ENCODE data around the gene ABLIM1. TPM values are rescaled to one million over a fixed set of nuclear protein-coding genes. Genes with fewer than 3 reads are reported as not detected.

ABLIM1 gene
- polyA plus RNA-seq, 3 donors = 0.33 to 0.91 (median 0.57) TPM

DNA sequence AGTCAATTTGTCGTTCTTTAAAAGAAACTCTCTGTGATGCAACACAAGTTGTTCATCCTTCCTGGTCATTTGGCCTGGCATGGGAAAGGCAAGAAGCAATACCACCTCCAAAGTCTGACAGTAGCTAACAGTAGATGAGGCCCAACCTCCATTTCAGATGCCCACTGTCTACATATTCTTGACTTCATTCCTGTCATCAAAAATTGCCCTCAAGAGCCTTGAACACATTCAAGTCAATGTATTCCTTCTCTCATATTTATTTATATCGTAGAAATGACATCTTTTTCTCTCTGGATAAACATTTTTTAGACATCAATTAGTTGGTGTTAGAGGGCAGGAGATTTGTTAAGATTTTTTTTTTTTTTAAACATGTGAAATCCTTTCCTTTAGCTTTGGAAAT lies 33.7 kb downstream of the ABLIM1 start:
- Mint-ChIP-seq H3K4me1 (no peaks in the 10 kb centered on the region), H3K27me3 (ENCODE audit: low read depth in 3 of 3) (peaks cover 0 to 4% (median 3%) of the 10 kb centered on the region in 3 donors), H3K4me3 (no peak overlapping the region), H3K9me3 (peaks cover 0 to 2% (median 0%) of the 10 kb centered on the region in 7 donors), H3K27ac (no peak overlapping the region), H3K36me3 (no peaks in the 10 kb centered on the region)
- H4K20me1 ChIP-seq (ENCODE audit: insufficient read depth, low read length) = no peaks in the 10 kb centered on the region
- TF ChIP-seq, protein P1, sequence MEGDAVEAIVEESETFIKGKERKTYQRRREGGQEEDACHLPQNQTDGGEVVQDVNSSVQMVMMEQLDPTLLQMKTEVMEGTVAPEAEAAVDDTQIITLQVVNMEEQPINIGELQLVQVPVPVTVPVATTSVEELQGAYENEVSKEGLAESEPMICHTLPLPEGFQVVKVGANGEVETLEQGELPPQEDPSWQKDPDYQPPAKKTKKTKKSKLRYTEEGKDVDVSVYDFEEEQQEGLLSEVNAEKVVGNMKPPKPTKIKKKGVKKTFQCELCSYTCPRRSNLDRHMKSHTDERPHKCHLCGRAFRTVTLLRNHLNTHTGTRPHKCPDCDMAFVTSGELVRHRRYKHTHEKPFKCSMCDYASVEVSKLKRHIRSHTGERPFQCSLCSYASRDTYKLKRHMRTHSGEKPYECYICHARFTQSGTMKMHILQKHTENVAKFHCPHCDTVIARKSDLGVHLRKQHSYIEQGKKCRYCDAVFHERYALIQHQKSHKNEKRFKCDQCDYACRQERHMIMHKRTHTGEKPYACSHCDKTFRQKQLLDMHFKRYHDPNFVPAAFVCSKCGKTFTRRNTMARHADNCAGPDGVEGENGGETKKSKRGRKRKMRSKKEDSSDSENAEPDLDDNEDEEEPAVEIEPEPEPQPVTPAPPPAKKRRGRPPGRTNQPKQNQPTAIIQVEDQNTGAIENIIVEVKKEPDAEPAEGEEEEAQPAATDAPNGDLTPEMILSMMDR (IDR thresholded peaks at IDR 0.05) = no peak
- no peaks in the 10 kb centered on the region for H3K36me3 ChIP-seq (replicated peaks in 1 of 2; ENCODE audit: control insufficient read depth in 1 of 2, insufficient read depth in 2 of 2, low read length in 2 of 2)
- peaks cover 0 to 1% of the 10 kb centered on the region in 2 donors for H3K27me3 ChIP-seq (ENCODE audit: control insufficient read depth in 2 of 2, insufficient read depth in 2 of 2, low read length in 2 of 2)
- H3K79me2 ChIP-seq (ENCODE audit: insufficient read depth, low read length) = no peaks in the 10 kb centered on the region
- H3K4me2 ChIP-seq (replicated peaks; ENCODE audit: extremely low read depth, low read length, poor library complexity, severe bottlenecking) = no peak overlapping the region
- intact Hi-C loops (cut with micrococcal nuclease) = no loop called here
- no peak for DNase-seq
- H3K27ac ChIP-seq (ENCODE audit: low read depth in 1 of 2, low read length in 2 of 2) = no peak overlapping the region
- WGBS (ENCODE audit: insufficient coverage) = no CpG with 5 or more reads among the region's 2 CpGs
- no peak overlapping the region for H2AFZ ChIP-seq (ENCODE audit: insufficient read depth, low read depth, low read length, poor library complexity, severe bottlenecking)
- no peaks in the 10 kb centered on the region for H3K4me1 ChIP-seq (ENCODE audit: control insufficient read depth in 1 of 2, insufficient read depth in 2 of 2, low read length in 2 of 2)
- H3K9me3 ChIP-seq (replicated peaks in 1 of 2; ENCODE audit: control insufficient read depth in 1 of 2, insufficient read depth in 1 of 2, low read length in 2 of 2) = no peaks in the 10 kb centered on the region
- H3K4me3 ChIP-seq (replicated peaks in 1 of 3; ENCODE audit: low read depth in 2 of 3, low read length in 3 of 3) = no peak overlapping the region
- no peak overlapping the region for H3K9ac ChIP-seq (ENCODE audit: insufficient read depth, low read length, poor library complexity, severe bottlenecking)

DNA sequence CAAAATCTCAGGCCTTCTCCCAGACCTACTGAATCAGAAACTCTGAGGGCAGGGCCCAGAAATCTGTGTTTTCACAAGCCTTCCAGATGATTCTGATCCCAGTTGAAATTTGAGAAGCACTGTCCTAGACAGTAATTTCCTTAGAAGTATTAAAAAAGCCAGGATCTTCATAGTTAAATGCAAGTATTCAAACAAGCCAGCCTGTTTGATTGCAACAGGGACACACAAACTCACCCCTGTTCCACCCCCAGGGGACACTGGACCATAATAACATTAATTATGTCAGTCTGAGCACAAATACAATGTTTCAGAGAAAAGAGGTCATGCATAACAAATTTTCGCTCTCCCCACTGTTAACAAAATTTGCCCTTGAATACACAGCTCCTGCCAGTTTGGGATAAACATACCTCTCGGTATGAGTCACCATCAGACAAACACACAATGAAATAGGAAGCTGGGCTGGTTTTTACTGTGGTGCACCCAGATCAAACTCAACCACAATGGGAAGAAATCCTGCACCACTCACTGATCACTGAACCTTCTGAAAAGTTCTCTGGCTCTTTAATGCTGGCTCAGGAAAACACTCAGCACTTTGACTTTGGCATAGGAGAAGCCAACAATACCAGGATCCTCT lies 34.3 kb downstream of the ABLIM1 start:
- Histone ChIP-seq H3K9ac (ENCODE audit: insufficient read depth, low read length, poor library complexity, severe bottlenecking) (no peak overlapping the region), H3K79me2 (ENCODE audit: insufficient read depth, low read length) (no peaks in the 10 kb centered on the region), H3K4me2 (replicated peaks; ENCODE audit: extremely low read depth, low read length, poor library complexity, severe bottlenecking) (no peak overlapping the region), H3K27ac (ENCODE audit: low read depth in 1 of 2, low read length in 2 of 2) (no peak overlapping the region), H3K4me1 (ENCODE audit: control insufficient read depth in 1 of 2, insufficient read depth in 2 of 2, low read length in 2 of 2) (no peaks in the 10 kb centered on the region), H2AFZ (ENCODE audit: insufficient read depth, low read depth, low read length, poor library complexity, severe bottlenecking) (no peak overlapping the region), H3K27me3 (ENCODE audit: control insufficient read depth in 2 of 2, insufficient read depth in 2 of 2, low read length in 2 of 2) (no peaks in the 10 kb centered on the region), H3K9me3 (replicated peaks in 1 of 2; ENCODE audit: control insufficient read depth in 1 of 2, insufficient read depth in 1 of 2, low read length in 2 of 2) (no peaks in the 10 kb centered on the region), H3K36me3 (replicated peaks in 1 of 2; ENCODE audit: control insufficient read depth in 1 of 2, insufficient read depth in 2 of 2, low read length in 2 of 2) (no peaks in the 10 kb centered on the region), H3K4me3 (replicated peaks in 1 of 3; ENCODE audit: low read depth in 2 of 3, low read length in 3 of 3) (no peak overlapping the region), H4K20me1 (ENCODE audit: insufficient read depth, low read length) (no peaks in the 10 kb centered on the region)
- TF ChIP-seq, protein P1 (IDR thresholded peaks at IDR 0.05) = no peak
- Mint-ChIP-seq H3K9me3 (peaks cover 0 to 2% (median 0%) of the 10 kb centered on the region in 7 donors), H3K36me3 (no peaks in the 10 kb centered on the region), H3K27me3 (ENCODE audit: low read depth in 3 of 3) (peaks cover 0 to 3% (median 0%) of the 10 kb centered on the region in 3 donors), H3K4me3 (no peak overlapping the region), H3K4me1 (no peaks in the 10 kb centered on the region), H3K27ac (no peak overlapping the region)
- no peak for DNase-seq
- intact Hi-C loops (cut with micrococcal nuclease) = no loop called here
- WGBS (ENCODE audit: insufficient coverage) = 70% methylated on average over 2 of the region's 2 CpGs

Measured in CD14-positive monocyte (primary cell).